HCT116 (cell line): Measurements from ENCODE around the gene TLR4.

Experiments used
- CTCF ChIP-seq, 3 experiments: fragments of 200-600 bp in 1 of 3; sonication (generic) in 1 of 3; IDR thresholded peaks in 2 of 3; conservative IDR thresholded peaks in 1 of 3; 2 replicates each; pipeline ENCODE4 v1.5.1; 2012 to 2017; ENCODE audit warnings: low read depth in 2 of 3, low read length in 2 of 3, antibody characterized with exemption in 1 of 3, borderline replicate concordance in 1 of 3, control low read depth in 1 of 3, mild to moderate bottlenecking in 1 of 3, mixed read lengths in 1 of 3, mixed run types in 1 of 3, moderate library complexity in 1 of 3; ENCODE audit not compliant: insufficient read depth in 1 of 3
- EZH2 ChIP-seq: fragments of 200-600 bp; sonication (generic); IDR thresholded peaks from 2 replicates; pipeline ENCODE4 v1.6.1; 2017; ENCODE audit warnings: antibody characterized with exemption, mixed run types
- FOSL1 ChIP-seq: IDR thresholded peaks from 2 replicates; pipeline ENCODE4 v1.6.1; 2012; ENCODE audit warnings: low read depth
- MAX ChIP-seq: IDR thresholded peaks from 2 replicates; pipeline ENCODE4 v1.6.1; 2012
- POLR2A ChIP-seq: IDR thresholded peaks from 2 replicates; pipeline ENCODE4 v1.7.0; 2011; ENCODE audit warnings: borderline replicate concordance; ENCODE audit not compliant: insufficient read depth, insufficient read length; ENCODE audit errors: extremely low read depth
- POLR2AphosphoS5 ChIP-seq: IDR thresholded peaks from 2 replicates; pipeline ENCODE4 v1.6.1; 2011; ENCODE audit warnings: mild to moderate bottlenecking, low read depth, low read length, moderate library complexity
- RAD21 ChIP-seq: IDR thresholded peaks from 2 replicates; pipeline ENCODE4 v1.6.1; 2012; ENCODE audit warnings: low read depth, mild to moderate bottlenecking
- REST ChIP-seq: IDR thresholded peaks from 2 replicates; pipeline ENCODE4 v1.6.1; 2012; ENCODE audit warnings: low read depth
- SRF ChIP-seq: IDR thresholded peaks from 2 replicates; pipeline ENCODE4 v1.6.1; 2012; ENCODE audit warnings: low read depth
- ZNF274 ChIP-seq: fragments of 200-500 bp; sonication (Bioruptor generic); IDR thresholded peaks from 2 replicates; pipeline ENCODE4 v1.6.1; 2014; ENCODE audit warnings: mild to moderate bottlenecking, low read depth, low read length, inconsistent platforms

GRCh38 chr9:117664419-117664818 is 39.8 kb upstream of the TLR4 start:
- TF ChIP-seq SRF (no peak), REST (no peak), POLR2AphosphoS5 (no peak), FOSL1 (no peak), ZNF274 (no peak), MAX (no peak), EZH2 (no peak), CTCF (IDR thresholded peaks at IDR 0.05 in 2 of 3, conservative IDR thresholded peaks at IDR 0.05 in 1 of 3; ENCODE audit: borderline replicate concordance in 1 of 3, insufficient read depth in 1 of 3, low read depth in 2 of 3, low read length in 2 of 3) (no peak), POLR2A (no peak), RAD21 (no peak)
